Endometrial microvascular endothelial cells (primary cell): ENCODE results near the gene TMEM163. TPM values are rescaled to one million over a fixed set of nuclear protein-coding genes. Genes with fewer than 3 reads are reported as not detected.
"Not testable (repeated sequence)": the region's sequence is repeated elsewhere in the genome, so short reads cannot be mapped to it uniquely, and the experiment has no call there.

ENCODE experiments used
- in situ Hi-C: cut with HindIII; loops from 2 replicates; pipeline ENCODE4 v1.10.0; 2017; ENCODE audit warnings: low sequenced_read_pairs, low pct_unique_long_range_greater_than_20kb; ENCODE audit errors: inconsistent ontology term
- total RNA-seq: library from RNA; depleted of rRNA; stranded (reverse); fragments of >200 nt; gene quantifications from one replicate; pipeline ENCODE4 v1.2.3, GENCODE V29; 2015; ENCODE audit errors: inconsistent ontology term

Gene TMEM163
- total RNA-seq, 1 donor from 2014 or later, result 6.5 TPM

- in situ Hi-C loops, result no loop called here
These were observed 148.1 kb downstream of the TMEM163 start for GRCh38 chr2:134570676-134571075.

GRCh38 chr2:134568413-134568812 lies 150.4 kb downstream of the TMEM163 start:
- in situ Hi-C loops, result no loop called here

GRCh38 chr2:134567666-134568065 lies 151.1 kb downstream of the TMEM163 start:
- in situ Hi-C loops, result no loop called here

DNA sequence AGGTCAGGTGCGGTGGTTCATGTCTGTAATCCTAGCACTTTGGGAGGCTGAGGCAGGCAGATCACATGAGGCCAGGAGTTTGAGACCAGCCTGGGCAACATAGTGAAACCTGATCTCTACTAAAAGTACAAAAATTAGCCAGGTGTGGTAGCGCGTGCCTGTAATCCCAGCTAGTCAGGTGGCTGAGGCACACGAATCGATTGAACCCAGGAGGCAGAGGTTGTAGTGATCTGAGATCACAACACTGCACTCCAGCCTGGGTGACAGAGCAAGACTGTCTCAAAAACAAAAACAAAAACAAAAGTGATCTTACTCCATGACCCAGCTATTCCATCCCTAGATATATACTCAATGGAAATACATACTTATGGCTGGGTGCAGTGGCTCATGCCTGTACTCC lies 153.8 kb downstream of the TMEM163 start:
- in situ Hi-C loops, result not testable (repeated sequence)

DNA sequence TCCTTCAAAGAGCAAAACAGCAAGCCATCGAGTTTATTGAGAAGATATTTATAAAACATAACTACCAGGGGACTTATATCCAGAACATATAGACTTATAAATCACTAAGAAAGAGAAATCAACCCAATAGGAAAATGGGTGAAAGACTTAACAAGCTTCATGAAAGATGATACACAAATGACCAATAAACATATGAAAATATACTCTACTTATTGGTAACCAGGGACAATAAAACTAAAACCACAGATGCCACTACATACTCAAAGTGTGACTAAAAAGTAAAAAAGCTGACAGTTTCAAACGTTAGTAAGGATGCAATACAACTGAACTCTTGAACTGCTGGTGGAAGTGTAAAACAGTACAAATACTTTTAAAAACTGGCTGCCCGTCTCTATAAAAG lies 154.3 kb downstream of the TMEM163 start:
- in situ Hi-C loops, result no loop called here

- in situ Hi-C loops, result no loop called here
These were observed 160.5 kb downstream of the TMEM163 start for GRCh38 chr2:134558208-134558830.

GRCh38 chr2:134555411-134555810 lies 163.4 kb downstream of the TMEM163 start:
- in situ Hi-C loops, result no loop called here

DNA sequence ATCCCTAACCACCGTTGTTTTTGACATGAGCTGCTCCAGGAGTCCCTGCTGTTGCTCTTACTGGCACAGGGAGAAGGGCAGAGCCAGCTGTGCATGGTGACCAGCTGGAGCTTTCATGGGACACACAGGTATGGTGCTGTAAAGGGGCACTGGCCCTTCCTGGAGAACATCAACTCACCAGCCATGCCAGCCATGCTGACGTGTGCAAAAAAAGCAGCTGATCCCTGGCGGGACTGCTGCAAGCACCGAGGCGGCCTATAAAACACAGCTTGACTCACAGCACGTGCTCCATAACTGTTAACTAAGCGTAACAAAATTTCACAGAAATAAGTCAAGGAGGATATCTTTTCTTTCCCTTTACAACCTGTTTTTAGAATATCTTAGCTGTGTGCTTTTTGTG lies 165.1 kb downstream of the TMEM163 start:
- in situ Hi-C loops, result no loop called here

DNA sequence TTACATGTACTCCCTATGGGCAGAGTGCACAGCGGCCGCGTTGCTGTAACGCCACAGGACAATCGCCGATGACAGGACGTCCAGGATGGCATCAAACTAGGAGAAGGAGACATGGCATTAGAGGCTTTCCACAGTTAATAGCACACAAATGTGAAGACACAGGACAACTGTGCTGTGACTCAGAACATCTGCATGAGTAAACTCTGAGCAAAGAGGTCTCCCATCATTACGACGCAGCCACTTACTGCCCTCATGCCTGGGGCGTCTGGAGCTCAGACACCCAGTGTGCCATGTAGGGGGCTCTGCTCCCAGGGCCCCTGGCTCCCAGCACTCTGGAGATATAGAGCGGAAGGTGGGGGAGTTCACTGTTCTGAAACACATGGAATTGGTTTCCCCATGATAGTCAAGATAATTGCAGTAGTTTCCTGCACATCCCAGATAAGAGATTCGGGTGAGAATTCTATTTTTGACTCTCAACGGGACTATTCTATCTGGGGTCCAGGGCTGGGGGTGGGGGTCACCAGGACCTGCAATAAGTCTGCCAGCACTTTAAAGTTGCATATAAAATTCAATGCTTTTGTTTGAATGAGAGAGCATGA lies 168.1 kb downstream of the TMEM163 start:
- in situ Hi-C loops, result no loop called here

GRCh38 chr2:134549104-134549503 lies 169.7 kb downstream of the TMEM163 start:
- in situ Hi-C loops, result no loop called here

- in situ Hi-C loops, result no loop called here
These were observed 177.8 kb downstream of the TMEM163 start for GRCh38 chr2:134540990-134541389.

DNA sequence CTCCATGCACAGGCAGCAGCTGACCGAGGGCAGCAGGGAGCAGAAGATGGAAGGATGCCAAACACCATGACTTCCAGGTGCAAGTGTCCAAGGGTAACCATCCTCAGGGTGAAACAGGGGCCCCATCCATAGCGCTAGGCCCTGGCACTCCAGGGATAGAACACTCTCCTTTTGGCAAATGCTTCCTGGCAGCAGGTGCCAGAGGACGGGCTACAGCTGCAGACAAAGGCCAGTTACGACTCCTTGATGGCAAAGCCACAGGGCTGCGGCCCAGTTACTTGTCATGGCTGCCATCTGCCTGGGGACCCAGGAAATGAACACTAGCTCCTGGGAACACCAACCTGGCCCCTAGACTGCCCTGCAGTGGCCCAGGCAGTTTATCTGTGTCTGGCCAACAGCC lies 178.8 kb downstream of the TMEM163 start:
- in situ Hi-C loops, result no loop called here

DNA sequence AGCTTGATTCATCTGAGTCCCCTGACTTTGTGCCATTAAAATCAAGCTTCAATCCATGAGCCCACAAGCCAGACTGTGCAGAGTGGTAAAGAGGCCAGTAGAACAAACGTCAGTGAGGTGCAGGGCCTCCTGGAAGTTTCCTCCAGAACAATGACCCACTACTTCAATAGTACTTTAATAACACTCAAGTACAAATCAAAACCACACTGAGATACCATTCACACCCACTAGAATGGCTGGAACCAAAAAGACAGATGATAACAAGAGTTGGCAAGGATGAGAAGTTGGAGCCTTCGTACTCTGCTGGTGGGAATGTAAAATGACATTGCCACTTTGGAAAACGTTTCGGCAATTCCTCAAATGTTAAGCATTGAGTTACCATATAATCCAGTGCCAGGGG lies 181.1 kb downstream of the TMEM163 start:
- in situ Hi-C loops, result no loop called here

- in situ Hi-C loops, result no loop called here
These were observed 181.7 kb downstream of the TMEM163 start for GRCh38 chr2:134537121-134537520.

DNA sequence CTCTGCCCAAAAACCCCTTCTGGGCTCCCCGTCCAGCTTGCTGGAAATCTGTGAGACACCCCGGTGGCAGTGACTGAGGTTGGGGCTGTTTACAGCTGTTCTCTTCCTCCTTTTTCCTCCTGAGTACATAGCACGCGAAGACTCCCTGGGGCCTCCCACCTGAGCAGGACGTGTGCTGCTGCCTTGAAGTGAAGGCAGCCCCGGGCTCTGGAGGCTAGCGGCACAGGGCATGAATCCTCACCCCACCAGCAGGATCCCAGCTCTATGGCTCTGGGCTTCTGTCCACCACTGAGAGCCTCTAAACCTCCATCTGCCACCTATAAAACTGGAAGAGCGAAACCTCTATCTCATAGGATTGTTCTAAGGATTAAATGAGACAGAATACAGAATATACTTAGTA lies 182.5 kb downstream of the TMEM163 start:
- in situ Hi-C loops, result no loop called here

- in situ Hi-C loops, result no loop called here
These were observed 186.3 kb downstream of the TMEM163 start for GRCh38 chr2:134532537-134532936.

GRCh38 chr2:134527381-134527780 lies 191.4 kb downstream of the TMEM163 start:
- in situ Hi-C loops, result no loop called here

DNA sequence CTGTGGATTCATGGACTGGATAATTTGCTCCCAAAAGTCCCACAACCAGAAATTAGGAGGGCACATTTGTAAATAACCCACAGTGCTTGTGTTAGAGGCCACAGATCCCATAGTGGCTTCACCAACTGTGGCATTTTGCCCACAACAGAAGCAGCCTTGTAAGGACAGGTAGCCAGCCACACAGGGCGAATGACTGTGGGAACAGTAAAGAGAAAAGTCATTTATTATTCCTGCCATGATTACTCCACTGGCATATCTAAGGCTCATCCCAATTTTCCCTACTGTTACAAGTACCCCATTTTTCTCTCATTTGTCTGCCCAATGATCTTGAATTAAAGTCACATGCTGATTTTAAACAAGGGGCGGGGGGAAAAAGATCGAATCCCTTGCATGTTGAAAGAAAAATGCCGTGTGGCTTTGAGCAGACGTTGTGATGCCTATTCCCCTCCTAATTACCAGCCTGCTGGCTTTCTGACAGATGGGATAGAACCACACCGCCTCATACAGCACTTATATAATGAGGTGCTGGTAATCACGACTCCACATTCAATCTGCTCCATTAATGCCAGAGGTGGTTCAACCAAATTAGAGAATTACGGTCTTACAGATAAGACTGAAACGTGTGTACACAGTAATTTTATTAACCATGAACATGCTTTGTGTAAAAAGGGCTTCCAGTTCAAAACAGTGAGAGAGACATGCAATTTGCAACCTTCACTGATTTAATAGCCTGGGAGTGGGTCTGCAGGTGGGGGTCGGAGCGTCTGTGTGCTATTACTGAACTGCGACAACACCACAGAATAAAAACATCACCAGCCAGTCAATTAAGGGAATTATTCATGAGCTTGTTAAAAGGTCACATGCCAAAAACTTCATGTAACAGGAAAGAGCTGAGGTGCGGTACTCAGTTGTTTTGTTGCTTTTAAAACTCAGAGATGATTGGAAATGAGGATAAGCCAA lies 196.0 kb downstream of the TMEM163 start:
- in situ Hi-C loops, result no loop called here

- in situ Hi-C loops, result no loop called here
These were observed 200.7 kb downstream of the TMEM163 start for GRCh38 chr2:134518101-134518500.

- in situ Hi-C loops, result no loop called here
These were observed 203.7 kb downstream of the TMEM163 start for GRCh38 chr2:134515137-134515536.
